NCI-H2227 treated with DMSO at 0.1 percent for 48 hours (cell line): Measurements from ENCODE around the gene SLC5A3.
A peak's percentile ranks its signal among the peaks of the same experiment; 100 is the strongest.

Experiments used
- DNase-seq: peaks from one replicate; lab custom pipeline; 2025; lab: John Stamatoyannopoulos, UW

The SLC5A3 gene

DNA sequence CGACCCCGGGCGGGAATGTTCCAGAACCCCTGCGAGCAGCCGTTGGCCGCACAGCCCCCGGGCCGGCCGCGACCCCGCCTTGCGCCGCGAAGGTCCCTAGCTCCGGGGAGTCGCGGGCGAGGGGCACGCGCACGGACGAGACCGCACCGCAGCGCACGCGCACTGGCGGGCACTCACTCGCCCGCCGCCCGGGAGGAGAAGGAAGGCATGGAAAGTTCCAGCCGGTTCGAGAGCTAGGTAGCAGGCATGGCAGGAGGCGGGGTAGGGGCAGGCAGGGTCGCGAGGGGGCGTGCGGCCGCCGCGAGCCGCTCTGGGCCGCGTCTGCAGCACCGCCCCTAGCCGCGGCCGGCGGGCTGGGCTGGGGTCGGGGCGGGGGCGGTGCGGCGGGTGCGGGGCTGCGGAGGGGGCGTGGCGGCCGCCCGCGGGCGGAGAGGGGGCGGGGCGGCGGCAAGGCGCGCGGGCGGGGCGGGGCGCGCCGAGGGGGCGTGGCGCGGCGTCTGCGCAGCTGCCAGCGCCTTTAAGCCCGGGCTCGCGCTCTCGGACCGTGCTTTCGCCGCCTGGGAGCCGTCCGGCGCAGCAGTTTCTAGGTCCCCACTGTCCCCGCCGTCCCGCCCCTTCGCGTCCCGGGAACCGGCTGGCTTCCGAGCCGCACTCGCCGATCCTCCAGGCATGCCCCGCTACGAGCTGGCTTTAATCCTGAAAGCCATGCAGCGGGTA is at the start of gene SLC5A3, which contains the start of gene MRPS6:
TSS of gene SLC5A3 (plus strand) at position 547 of the 717 bp plus-strand sequence. CDS start 21,621 bp downstream, outside the sequence.
TSS of gene MRPS6 (plus strand) at position 547 of the 717 bp plus-strand sequence. CDS start at position 670, 123 bp downstream.
- DNase-seq: peak; percentile 86

DNA sequence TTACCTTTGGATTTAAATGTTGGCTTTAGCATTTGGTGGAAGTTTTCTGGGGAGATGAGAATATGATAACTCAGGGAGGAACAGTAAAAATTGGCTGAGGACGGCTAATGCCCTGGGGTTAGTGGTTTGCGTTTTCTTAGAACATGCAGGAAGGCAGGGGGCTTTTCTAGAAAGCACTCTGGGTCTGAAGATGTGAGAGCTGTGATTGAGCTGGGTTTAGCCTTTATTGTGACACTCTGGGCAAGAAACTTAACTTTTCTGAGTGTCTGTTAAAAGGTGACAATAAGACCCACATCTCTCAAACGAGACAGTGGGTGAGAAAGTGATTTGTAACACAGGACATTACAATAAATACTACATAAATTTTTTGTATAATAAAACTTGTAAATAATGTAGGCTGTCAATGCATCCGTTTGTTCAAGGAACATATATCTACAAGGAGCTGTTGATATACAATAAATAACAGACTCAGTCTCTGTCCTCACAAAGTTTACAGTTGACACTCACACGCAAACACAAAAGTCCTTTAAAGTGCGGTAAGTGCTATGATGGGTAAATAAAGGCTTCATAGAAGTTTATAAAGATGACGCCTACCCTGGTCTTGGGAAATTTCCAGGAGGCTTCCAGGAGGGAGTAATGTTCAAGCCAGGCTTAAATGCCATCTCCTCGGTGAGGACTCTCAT is 49.5 kb upstream of the SLC5A3 start:
- DNase-seq: no peak

DNA sequence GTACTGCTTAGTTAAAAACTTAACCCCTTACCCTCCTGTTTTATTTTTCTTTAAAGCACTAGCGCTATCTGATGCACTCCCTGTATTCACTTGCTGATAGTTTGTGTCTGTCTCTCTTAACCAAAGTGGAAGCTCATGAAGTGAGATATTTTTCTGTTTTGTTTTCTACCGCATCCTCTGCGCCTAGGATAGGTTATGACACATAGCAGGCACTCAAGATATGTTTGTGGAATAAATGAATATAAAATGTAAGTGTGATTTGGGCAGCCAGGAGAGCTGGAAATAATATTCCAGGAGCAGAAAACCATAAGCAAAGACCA is 49.0 kb upstream of the SLC5A3 start:
- no peak for DNase-seq

DNA sequence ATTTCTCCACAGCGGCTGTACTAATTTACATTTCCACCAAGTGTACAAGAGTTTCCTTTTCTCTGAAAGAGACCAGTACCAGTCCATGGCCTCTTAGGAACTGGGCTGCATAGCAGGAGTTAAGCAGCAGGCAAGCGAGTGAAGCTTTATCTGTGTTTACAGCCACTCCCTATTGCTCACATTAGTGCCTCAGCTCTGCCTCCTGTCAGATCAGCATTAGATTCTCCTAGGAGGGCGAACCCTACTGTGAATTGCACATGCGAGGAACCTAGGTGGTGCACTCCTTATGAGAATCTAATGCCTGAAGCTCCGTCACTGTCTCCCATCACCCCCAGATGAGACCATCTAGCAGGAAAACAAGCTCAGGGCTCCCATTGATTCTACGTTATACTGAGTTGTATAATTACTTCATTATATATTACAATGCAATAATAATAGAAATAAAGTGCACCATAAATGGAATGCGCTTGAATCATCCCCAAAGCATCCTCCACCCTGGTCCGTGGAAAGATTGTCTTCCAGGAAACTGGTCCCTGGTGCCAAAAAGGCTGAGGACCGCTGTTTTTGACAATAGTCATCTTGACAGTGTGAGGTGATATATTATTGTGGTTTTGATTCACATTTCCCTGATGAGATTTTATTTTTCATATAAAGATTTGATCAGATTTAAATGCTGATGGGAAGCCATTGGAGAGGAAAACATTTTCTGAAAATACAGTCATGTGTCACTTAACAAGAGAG is 45.5 kb upstream of the SLC5A3 start:
- no peak for DNase-seq

DNA sequence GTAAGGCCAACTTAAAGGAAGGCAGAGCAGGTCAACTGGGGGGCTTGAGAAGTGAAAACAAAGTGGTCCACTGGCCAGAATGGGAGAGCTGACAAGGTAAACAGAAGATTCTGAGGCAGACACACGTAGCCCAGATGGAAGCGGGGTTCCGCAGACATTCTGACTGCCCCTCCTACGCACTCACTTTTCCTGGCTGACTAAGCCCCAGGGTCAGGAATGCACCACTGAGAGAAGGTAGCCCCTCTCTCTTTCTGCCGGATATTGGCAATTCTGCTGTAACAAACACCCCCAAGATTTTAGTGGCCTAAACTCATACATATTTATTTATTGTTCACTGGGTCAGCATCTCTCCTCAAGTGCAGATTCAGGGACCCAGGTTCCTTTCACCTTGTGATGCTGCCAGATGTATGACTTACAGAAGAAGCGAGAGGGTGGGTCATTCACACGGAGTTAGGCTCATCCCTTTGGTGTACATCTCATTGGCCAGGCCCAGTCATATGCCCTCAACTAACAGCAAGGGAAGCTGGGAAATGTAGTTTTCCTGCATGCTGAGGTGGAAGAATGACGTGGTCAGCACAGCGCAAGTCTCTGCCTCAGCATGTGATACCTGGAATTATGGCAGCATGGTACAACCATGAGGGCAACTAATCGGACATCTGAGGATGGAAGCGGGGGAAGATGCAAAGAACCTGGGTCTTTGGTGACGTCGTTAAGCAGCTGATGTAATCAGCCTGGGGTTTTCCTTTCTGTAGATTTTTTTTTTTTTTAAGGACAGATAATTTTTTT is 43.4 kb upstream of the SLC5A3 start:
- DNase-seq: peak; percentile 49

DNA sequence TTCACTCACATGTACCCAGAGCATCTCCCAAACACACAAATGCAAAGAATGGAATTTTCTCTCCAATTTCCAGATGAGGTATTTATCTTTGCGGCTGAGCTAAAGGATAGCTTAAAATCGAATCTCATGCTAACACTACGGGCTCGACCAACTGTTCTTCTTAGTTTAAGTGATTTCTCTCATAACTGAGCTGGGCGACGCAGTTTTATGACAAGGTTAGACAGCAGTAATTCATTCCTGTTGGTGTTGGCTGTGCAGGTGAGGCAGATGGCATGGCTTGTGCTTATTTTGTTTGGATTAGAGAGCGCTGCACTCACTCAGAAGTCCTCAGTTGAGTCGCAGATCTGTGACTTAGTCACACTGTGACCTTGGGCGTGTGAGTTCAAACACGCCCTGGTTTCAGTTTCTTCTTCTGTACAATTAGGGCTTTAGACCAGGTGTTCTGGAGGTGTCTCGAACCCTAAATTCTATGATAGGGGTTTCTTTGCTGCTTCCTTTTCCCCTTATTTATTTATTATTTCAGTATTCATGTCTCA is 41.5 kb upstream of the SLC5A3 start:
- DNase-seq: no peak

DNA sequence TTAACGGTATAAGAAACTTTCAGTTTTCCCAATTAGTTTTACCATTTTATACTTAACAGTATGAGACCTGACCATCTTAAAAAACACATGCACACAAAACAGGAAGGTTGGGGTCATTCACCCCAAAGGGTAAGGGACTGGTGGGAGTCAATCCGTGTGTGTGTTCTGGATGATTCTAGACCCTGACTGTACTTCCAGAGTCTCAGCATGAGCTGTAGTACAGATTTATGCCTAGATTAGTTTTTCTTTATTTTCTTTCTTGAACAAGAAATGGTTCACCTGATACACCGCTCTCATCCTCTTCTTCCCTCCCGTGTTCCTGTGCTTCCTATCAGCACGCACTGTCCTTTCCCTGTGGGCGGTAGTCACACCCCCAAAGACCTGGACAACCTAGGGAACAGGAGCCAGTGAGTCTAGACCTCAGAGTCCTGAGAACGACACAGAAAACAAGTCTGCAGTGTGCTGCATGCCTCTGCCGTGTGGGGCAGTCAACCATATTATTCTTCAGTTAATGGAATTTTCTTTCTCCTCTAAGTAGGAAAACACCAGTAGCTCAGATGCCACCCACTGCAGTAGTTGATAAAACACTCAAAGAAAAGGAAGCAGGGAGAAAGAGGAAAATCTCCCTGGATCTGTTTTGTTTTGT is 38.9 kb upstream of the SLC5A3 start:
- DNase-seq: no peak

DNA sequence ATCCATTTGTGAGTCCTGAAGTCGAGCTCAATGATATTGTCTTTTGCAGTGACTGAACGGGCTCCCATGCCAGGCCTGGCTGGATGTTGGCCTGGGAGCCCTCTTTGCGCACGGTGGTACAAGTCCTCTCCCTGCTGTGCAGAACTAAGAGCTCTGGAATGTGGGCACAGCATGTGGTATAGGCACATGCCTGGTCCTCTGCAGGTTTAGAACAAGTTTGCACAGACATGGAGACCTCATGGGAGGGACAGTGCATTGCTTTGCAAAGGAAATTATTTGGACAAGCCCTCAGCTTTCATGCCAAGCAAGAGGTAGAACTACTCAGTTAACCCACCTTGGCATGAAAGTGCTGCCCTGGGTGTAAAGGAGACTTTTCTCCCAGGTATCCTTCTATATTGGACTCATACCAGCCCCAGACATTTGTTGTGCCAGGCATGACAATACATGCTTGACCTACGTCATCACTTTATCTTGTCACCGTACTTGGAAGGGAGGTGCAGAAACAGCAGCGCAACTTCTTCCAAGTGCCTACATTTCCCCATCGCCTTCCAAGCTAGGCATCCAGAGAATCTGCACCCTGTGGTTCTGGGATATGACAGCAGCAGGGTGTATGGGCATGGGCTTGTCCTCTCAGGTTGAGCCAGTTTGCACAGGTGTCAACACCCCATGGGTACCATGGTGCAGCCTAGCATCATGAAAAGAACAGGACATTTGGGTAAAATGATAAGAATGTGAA is 37.6 kb upstream of the SLC5A3 start:
- DNase-seq: no peak

DNA sequence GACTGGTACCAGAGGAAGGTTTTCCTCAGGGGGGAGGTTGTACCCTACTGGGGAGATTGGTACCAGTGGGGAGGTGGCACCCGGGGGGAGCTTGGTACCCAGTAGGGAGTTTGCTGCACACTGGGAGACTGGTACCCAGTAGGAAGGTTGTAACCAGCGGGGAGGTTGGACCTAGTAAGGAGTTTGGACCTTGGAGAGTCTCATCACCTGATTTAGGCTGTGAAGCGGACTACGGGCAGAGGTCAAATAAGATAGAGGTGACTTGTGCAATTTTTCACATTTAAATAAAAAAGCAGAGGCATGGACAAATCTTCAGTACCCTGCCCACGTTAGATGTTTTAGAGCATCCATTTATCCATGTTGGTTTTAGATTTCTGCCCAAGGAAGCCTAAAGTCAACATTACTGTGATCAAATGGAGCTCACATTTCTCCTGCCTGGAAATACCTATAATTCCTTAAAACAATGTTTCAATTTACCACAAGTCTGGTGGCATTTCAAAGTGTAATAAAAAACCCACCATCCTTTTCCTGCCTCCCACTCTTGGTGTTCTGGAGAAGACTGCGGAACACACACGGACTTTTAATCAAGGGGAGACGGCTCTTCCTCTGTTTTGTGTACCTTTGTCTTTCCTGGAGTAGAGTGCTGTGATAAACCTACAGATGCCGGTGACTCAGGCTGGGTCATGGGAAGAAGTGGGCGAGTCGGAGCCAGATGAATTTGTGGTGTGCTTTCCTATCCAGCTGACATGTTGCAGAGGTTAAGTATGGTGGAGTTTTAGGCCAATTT is 36.2 kb upstream of the SLC5A3 start:
- DNase-seq: no peak

DNA sequence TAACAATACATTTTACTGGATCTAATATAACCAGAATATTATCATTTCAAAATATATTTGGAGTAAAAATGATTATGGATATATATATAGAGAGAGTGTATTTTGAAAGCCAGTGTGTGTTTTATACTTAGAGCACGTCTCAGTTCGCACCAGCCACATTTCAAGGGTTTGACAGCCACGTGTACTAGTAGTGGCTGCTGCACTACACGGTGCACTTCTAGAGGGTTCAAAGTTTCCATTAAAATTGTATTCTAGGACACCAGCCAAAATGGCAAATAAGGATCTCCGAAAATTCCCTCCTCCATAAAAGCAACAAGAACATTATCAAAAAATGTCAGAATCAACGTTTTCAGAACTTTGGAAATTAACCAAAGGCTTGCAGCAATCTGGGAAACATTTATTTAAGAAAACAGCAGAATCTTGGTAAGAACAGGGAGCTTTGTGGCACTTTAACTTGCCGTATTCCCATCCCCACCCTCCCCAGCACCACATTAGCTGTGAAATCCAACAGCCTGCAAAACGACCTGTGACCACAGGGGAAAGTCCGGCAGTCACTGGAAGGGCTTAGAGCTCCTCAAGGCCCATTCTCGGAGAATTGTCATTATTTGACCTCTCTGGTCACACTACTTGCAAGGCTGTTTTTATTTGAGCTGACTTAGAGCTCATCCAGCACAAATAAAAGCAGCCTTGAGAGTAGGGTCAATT is 33.5 kb upstream of the SLC5A3 start:
- no peak for DNase-seq

DNA sequence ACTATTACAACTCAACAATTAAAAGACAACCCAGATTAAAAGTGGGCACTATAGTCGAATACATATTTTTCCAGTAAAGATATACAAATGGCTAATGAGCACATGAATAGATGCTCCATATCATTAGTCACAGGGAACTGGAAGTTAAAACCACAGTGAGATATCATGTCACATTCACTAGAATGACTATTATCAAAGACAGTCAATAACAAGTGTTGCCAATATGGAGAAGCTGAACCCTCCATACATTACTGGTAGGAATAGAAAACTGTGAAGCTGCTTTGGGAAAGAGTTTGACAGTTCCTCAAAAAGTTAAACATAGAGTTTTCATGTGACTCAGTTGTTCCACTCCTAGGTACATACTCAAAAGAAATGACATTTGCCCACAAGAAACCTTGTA is 30.6 kb upstream of the SLC5A3 start:
- DNase-seq: no peak

DNA sequence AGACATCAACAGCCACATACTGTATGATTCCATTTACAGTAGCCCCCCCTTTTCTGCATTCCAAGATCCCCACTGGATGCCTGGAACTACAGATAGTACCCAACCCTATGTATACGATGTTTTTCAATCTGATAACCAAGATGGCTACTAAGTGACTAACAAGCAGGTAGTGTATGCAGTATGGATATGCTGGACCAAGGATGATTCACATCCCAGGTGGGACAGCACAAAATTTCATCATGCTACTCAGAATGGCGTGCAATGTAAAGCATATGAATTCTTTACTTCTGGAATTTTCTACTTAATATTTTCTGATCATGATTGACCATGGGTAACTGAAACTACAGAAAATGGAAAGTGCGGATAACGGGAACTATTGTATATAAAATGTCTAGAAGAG is 30.0 kb upstream of the SLC5A3 start:
- no peak for DNase-seq

DNA sequence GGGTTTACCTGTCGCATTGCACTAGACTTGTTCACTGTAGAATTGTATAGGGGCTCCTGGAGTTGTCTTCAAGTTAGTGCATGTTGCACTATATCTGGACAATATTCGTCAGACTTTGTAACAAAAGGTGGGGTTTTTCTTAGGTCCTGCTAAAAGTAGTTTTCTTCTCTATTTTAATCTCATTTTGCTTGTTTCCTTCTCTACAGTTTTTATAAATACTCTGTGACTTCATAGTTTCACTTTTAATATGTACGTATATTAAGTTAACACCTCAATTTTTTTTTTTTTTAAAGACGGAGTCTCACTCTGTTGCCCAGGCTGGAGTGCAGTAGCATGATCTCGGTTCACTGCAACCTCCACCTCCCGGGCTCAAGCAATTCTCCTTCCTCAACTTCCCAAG is 26.5 kb upstream of the SLC5A3 start:
- no peak for DNase-seq

DNA sequence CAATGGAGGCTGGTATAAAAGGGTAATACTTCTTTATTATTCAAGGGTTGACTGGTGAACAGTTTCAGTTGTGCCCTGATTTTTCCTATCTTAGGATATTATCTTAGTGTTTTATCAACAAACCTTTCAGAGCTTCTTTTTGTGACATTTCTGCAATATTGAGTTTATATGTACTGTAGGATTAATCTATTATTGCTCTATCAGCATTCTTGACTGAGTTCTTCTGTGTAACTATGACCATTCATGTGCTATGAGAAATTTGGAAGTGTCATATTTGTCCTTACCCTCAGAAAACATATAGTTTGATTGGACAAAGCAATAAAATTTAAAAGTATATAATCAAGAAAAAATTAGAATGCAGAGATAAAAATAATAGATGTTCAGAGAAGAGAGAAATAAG is 25.5 kb upstream of the SLC5A3 start:
- DNase-seq: no peak

DNA sequence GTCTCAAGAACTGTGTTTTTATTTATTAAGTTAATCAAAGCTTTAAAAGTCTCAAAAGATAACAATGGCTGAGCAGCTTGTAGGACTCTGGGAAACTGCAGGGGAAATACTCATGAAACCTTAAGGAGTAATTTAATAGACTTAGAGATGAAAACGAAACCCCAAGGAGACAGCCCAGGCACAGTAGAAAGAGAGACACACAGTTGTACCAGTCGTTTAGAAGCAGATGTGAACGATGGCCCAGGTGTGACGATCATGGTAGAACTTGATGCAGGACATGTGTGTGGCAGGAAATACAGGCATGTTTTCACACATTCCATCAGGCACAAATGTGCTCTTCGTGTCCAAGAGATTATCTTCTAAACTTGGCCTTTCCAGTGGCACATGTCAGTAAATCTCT is 21.2 kb upstream of the SLC5A3 start:
- DNase-seq: no peak

DNA sequence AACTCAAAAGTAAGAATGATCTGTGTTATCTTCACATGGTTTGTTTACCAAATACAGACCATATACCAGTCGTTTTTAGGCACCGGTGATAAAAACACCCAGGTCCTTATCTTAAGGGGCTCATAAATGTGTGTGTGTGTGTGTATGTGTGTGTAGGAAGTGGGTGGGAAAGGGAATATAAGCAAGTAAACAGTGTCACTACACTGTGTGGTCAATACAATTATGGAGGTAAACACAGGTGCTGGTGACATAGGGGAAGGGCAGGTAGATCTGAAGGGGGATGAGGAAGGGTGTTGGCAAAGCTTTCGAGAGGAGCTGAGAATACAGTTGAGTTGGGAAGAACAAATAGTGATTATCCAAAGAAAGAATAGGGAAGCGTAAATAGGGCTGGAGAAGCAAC is 19.1 kb upstream of the SLC5A3 start:
- no peak for DNase-seq

DNA sequence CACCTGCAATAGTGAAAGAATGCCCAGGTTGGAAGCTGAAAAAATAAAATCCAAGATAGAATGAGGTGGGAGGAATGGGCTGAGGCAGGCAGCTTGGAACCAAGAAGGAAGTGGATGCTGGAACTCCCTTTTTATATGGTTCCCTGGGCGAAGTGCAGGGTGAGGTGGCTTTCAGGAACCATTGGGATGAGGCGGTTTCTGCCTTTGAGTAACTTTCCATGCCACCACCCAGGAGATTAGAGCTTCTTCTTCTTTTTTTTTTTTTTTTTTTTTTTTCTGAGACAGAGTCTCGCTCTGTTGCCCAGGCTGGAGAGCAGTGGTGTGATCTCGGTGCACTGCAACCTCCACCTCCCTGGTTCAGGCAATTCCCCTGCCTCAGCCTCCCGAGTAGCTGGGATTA is 17.8 kb upstream of the SLC5A3 start:
- no peak for DNase-seq

DNA sequence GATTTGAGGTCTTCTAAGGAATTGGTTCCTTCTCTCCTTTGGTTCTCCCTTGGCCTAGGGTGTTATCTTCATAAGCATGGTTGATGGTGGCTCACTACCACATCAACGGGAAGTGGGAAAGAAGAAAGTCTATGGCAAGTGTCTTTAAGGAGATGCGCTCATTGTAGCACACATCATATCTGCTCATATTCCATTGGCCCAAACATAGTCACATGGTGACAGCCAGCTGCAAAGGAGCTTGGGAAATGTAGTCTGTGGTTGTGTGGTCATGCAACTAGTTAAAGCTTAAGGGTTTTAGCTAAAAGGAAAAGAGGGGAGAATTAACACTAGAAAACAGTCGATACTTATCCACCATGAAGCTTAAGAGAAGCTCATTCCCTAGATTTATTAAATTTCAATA is 11.4 kb upstream of the SLC5A3 start:
- no peak for DNase-seq

DNA sequence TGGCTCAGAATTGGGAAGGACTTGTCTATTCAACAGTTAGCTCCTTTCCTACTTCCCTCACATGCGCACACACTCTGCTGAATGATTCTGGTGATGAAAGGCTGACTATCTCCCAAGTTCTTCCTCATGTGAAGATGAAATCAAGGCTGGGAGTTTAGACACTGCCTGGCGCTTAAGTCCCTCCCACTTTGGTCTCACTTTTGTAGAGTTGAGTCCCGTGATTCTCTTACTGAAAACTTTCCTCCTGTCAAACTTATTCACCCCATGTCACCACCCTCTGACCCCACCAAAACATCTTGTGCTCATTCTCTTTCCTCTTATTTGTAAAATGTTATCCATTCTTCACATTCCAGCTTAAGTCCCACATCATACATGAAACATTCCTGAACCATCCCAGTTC is 8.4 kb upstream of the SLC5A3 start:
- DNase-seq: no peak
